Stomach (tissue), 19 donors: Measurements from ENCODE around the gene MRPL33. TPM values are rescaled to one million over a fixed set of nuclear protein-coding genes. Genes with fewer than 3 reads are reported as not detected.

Experiments
- DNase-seq, 2 donors: peaks; one replicate each; pipeline versions ENCODE4 v3.0.0 to v3.0.0-alpha.2; 2013 to 2019
- H3K27ac ChIP-seq, 5 donors: fragments of 200-600 bp in 4 of 5; sonication (generic) in 4 of 5; one replicate each; pipeline ENCODE4 v1.5.1; 2013 to 2019; ENCODE audit warnings: mild to moderate bottlenecking in 1 of 5, moderate library complexity in 1 of 5
- H3K27me3 ChIP-seq, 3 donors: fragments of 200-600 bp; sonication (generic); one replicate each; pipeline ENCODE4 v1.5.1; 2017 to 2019; ENCODE audit warnings: mixed run types in 1 of 3
- H3K36me3 ChIP-seq, 4 donors: fragments of 200-600 bp; sonication (generic); 1 replicate in 3 of 4; 2 replicates in 1 of 4; pipeline ENCODE4 v1.5.1; 2016 to 2019
- H3K4me1 ChIP-seq, 4 donors: fragments of 200-600 bp; sonication (generic); one replicate each; pipeline ENCODE4 v1.5.1; 2016 to 2019
- H3K4me3 ChIP-seq, 4 donors: fragments of 200-600 bp; sonication (generic) in 3 of 4; one replicate each; pipeline ENCODE4 v1.5.1; 2016 to 2019; ENCODE audit warnings: mild to moderate bottlenecking in 1 of 4
- H3K9me3 ChIP-seq, 4 donors: fragments of 200-600 bp; sonication (generic); one replicate each; pipeline ENCODE4 v1.5.1; 2016 to 2019
- EP300 ChIP-seq: sonication (generic); formaldehyde crosslinking; IDR thresholded peaks from one replicate; pipeline ENCODE4 v1.6.1; 2017; ENCODE audit warnings: antibody characterized with exemption
- POLR2A ChIP-seq, 4 donors: fragments of 450-650 bp; IDR thresholded peaks; one replicate each; pipeline ENCODE4 v1.6.1; 2016; ENCODE audit warnings: antibody characterized with exemption in 4 of 4, control low read depth in 2 of 4, mild to moderate bottlenecking in 1 of 4, moderate library complexity in 1 of 4
- POLR2AphosphoS5 ChIP-seq, 3 donors: sonication (generic); formaldehyde crosslinking; IDR thresholded peaks; one replicate each; pipeline ENCODE4 v1.6.1; 2016; ENCODE audit warnings: antibody characterized with exemption in 3 of 3
- WGBS, 5 donors: extraction: QIAGEN DNeasy Blood & Tissue Kit in 3 of 5; methylation state at CpG; one replicate each; pipeline versions ENCODE4 v1.1.5 to v1.1.7; 2013 to 2018; 5-methylcytosine and 5-hydroxymethylcytosine counted together
- intact Hi-C: fragments of 100-400 bp; cut with DNase I; formaldehyde crosslinking; loops from one replicate; pipeline ENCODE4 v1.15.1; 2023; ENCODE audit warnings: low total_unique reads
- long read RNA-seq, 10 donors: transcript quantifications; one replicate each; lab custom pipeline, GENCODE V29; 2026
- polyA plus RNA-seq, 3 donors: library from polyadenylated mRNA; stranded (reverse); fragments of 200-250 nt; gene quantifications; one replicate each; pipeline ENCODE4 v1.2.3, GENCODE V29; 2013
- total RNA-seq, 5 donors: library from RNA; depleted of rRNA; stranded (reverse); fragments of >200 nt; gene quantifications; one replicate each; pipeline versions ENCODE4 v1.1.0 to v1.2.3, GENCODE V29; 2014 to 2016
- TF ChIP-seq, protein P1 (sequence below), 7 experiments: fragments of 450-650 bp in 4 of 7; fragments of 200-600 bp in 3 of 7; sonication (generic) in 3 of 7; IDR thresholded peaks; one replicate each; pipeline ENCODE4 v1.5.1; 2016 to 2019; ENCODE audit warnings: antibody characterized with exemption in 7 of 7, control low read depth in 2 of 7, mild to moderate bottlenecking in 1 of 7
- donor health status: healthy with polysubstance abuse.
- donor health status: Bipolar disorder and iron deficiency.
- donor health status: healthy.

The MRPL33 gene
- 100 to 1,000 TPM in 2 of 5 donors, 10 to 100 TPM in 2, 1 to 10 TPM in 1; 8.2 to 226 (median 25.5) TPM for total RNA-seq
- 100 to 1,000 TPM; 149 to 268 (median 193) TPM for polyA plus RNA-seq
- long read RNA-seq, donor 1, partial matches to known transcripts, result 11 of 51 reads
- long read RNA-seq, donor 1, other reads (novel, unspliced or antisense), result 40 of 51 reads
- long read RNA-seq, donor 2, partial matches to known transcripts, result 6 of 63 reads
- long read RNA-seq, donor 2, other reads (novel, unspliced or antisense), result 56 of 63 reads
- long read RNA-seq, donor 3, partial matches to known transcripts, result 54 of 72 reads
- long read RNA-seq, donor 3, other reads (novel, unspliced or antisense), result 18 of 72 reads
- long read RNA-seq, donor 4, partial matches to known transcripts, result 0 of 24 reads
- long read RNA-seq, donor 4, other reads (novel, unspliced or antisense), result 24 of 24 reads
- long read RNA-seq, donor 5, partial matches to known transcripts, result 18 of 100 reads
- long read RNA-seq, donor 5, other reads (novel, unspliced or antisense), result 81 of 100 reads
- long read RNA-seq, donor 6, result 0 reads
- long read RNA-seq, donor 7, partial matches to known transcripts, result 35 of 157 reads
- long read RNA-seq, donor 7, other reads (novel, unspliced or antisense), result 120 of 157 reads
- long read RNA-seq, donor 8, partial matches to known transcripts, result 15 of 86 reads
- long read RNA-seq, donor 8, other reads (novel, unspliced or antisense), result 71 of 86 reads
- long read RNA-seq, donor 9, partial matches to known transcripts, result 14 of 108 reads
- long read RNA-seq, donor 9, other reads (novel, unspliced or antisense), result 93 of 108 reads
- long read RNA-seq, donor 10, partial matches to known transcripts, result 0 of 38 reads
- long read RNA-seq, donor 10, other reads (novel, unspliced or antisense), result 38 of 38 reads

DNA sequence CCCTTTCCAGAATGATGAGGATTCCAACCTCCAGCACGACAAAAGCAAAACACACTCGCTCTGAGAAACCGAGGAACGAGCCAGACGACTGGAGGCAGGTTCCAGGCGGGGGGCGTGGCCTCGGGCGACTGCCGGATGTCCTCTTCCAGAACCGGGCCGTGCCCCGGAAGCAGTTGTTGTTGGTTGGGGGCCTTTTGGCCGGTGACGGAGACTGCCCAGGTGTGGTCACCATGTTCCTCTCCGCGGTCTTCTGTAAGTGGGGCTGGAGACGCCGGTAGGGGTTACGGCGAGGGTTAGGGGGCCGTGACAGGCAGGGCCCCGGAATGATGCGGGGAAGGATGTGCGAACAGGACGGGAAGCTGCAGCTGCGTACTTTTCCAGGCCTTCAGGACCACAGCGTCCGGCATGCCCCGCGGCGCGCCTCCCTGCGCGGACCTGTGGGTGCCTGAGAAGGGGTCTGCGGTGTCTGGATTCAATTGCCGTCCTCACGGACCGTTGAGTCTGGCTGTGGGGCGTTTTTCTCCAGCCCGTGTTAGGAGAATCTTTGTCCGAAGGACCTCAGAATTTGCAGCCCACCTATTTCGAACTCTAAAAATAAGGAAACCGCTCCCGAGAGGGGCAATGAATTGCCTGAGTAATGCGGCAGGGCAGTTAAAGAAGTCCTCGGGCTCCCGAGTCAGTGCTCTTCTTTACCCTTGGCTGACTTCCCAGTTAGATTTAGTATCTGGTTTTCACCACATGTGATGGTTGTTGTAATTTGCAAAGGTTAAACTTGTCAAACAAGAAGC lies at the start of gene MRPL33:
MRPL33 (plus strand) TSS at position 172 of the 788 bp plus-strand sequence; CDS start at position 231, 59 bp downstream.
- Histone ChIP-seq H3K27ac (peak within 1 kb of the TSS; percentile 95 to 98 (median 96)), H3K4me3 (peak within 1 kb of the TSS; percentile 79 to 90 (median 84)), H3K9me3 (no peaks in the 10 kb centered on the region), H3K4me1 (peaks cover 17 to 55% (median 42%) of the 10 kb centered on the region in 4 donors), H3K36me3 (peaks cover 0 to 25% (median 11%) of the 10 kb centered on the region in 4 donors), H3K27me3 (no peaks in the 10 kb centered on the region)
- peak; percentile 97 to 98 for DNase-seq
- TF ChIP-seq, protein P1, sequence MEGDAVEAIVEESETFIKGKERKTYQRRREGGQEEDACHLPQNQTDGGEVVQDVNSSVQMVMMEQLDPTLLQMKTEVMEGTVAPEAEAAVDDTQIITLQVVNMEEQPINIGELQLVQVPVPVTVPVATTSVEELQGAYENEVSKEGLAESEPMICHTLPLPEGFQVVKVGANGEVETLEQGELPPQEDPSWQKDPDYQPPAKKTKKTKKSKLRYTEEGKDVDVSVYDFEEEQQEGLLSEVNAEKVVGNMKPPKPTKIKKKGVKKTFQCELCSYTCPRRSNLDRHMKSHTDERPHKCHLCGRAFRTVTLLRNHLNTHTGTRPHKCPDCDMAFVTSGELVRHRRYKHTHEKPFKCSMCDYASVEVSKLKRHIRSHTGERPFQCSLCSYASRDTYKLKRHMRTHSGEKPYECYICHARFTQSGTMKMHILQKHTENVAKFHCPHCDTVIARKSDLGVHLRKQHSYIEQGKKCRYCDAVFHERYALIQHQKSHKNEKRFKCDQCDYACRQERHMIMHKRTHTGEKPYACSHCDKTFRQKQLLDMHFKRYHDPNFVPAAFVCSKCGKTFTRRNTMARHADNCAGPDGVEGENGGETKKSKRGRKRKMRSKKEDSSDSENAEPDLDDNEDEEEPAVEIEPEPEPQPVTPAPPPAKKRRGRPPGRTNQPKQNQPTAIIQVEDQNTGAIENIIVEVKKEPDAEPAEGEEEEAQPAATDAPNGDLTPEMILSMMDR (IDR thresholded peaks at IDR 0.05), result no peak
- TF ChIP-seq EP300, result no peak
- peak in 2 of 4 donors; percentile 60 for TF ChIP-seq POLR2A (IDR thresholded peaks at IDR 0.05)
- peak; percentile 78 to 96 (median 93) for TF ChIP-seq POLR2AphosphoS5 (IDR thresholded peaks at IDR 0.05)
- WGBS, 5 donors, result 0 to 1% (median 0%) methylated on average over 38 to 48 of the region's 48 CpGs
- intact Hi-C loops, result no loop called here

DNA sequence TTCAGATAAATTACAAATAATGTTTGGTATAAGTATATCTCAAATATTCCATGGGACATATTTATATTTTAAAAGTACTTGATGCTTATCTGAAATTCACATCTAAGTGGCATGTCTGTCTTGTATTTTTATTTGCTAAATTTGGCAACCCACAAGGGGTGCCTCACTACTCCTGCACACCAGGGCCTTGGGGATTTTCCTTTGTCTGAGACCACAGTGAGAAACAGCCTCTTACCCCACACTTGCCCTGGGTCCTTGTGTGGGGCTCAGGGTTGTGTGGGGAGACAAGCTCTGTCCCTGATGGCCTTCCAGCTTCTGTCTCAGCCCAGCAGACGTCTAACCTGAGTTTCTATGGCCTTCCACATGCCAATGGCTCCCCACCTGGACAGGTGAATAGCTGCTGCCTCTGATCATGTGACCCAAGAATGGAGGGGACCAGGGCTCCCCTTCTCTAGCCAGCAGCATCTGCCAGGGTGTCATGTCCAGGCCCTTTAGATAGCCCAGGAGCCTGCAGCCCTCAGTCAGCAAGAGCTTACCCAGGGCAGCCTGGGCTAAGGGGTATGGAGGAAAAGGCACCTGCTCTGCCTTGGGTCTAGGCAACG lies 49.5 kb upstream of the MRPL33 start:
- intact Hi-C loops, result no loop called here
- TF ChIP-seq, protein P1 (IDR thresholded peaks at IDR 0.05), result no peak
- TF ChIP-seq POLR2AphosphoS5 (IDR thresholded peaks at IDR 0.05), result no peak
- TF ChIP-seq POLR2A (IDR thresholded peaks at IDR 0.05), result no peak
- no peak for TF ChIP-seq EP300
- Histone ChIP-seq H3K9me3 (no peaks in the 10 kb centered on the region), H3K36me3 (no peaks in the 10 kb centered on the region), H3K4me1 (peaks cover 9 to 25% (median 12%) of the 10 kb centered on the region in 4 donors), H3K27ac (peak overlapping the region in 3 of 5 donors; percentile 3 to 78 (median 44)), H3K27me3 (no peaks in the 10 kb centered on the region), H3K4me3 (no peak overlapping the region)
- 49 to 66% (median 62%) methylated on average over 2 of the region's 2 CpGs for WGBS, 5 donors
- DNase-seq, result no peak

DNA sequence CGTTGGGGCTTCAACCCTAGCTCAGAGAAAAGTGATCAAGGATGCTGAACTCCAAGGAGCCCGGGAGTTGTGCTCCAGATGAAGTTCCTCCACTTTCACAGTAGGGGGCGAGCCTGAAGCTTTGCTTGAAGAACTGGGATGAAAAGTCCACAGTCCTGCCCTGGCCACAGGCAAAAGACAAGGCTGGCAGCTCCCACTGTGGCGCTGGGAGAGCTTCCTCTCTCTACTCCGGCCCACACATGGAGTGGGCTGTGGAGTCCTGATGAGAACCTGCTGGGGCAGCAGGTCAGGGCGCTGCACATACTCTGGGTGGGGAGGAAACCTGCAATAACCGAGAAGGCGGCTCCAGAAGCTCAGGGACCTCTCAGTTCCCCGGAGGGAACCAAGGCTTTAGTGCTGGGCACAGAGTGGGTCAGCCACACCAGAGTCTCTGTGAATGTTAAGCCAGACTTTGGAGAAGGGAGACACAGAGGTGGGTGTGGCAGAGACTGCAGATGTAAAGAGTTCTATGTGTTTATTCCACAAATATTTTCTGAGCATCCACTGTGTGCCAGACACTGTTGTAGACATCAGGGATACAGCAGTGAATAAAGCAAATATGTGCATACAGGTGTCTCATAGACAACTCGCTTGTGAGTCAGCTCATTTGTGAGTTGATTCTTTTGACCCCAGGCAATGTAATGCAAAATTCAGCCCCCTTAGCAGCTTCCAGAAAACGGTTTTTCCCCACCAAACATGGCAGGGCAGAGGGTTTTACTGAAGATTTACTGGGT lies 48.0 kb upstream of the MRPL33 start:
- Histone ChIP-seq H3K4me3 (no peak overlapping the region), H3K27me3 (no peaks in the 10 kb centered on the region), H3K9me3 (no peaks in the 10 kb centered on the region), H3K36me3 (no peaks in the 10 kb centered on the region), H3K27ac (peak overlapping the region; percentile 30 to 78 (median 72)), H3K4me1 (peaks cover 9 to 28% (median 12%) of the 10 kb centered on the region in 4 donors)
- 24 to 36% (median 31%) methylated on average over 11 of the region's 11 CpGs for WGBS, 5 donors
- TF ChIP-seq POLR2AphosphoS5 (IDR thresholded peaks at IDR 0.05) (peak in 1 of 3 donors; percentile 55), POLR2A (IDR thresholded peaks at IDR 0.05) (no peak)
- TF ChIP-seq, protein P1 (IDR thresholded peaks at IDR 0.05), result peak in 5 of 7 experiments; percentile 82 to 91 (median 87)
- peak; percentile 79 to 90 for DNase-seq
- intact Hi-C loops, result no loop called here
